ENCODE results near the gene TEX11. TPM values are rescaled to one million over a fixed set of nuclear protein-coding genes. Genes with fewer than 3 reads are reported as not detected.
"Not testable (repeated sequence)": the region's sequence is repeated elsewhere in the genome, so short reads cannot be mapped to it uniquely, and the experiment has no call there.

The TEX11 gene
- total RNA-seq, 4 donors from 2014 or later = not detected

- intact Hi-C loops (cut with DNase I) = no loop called here
- H3K27ac ChIP-seq (replicated peaks in 1 of 4) = no peak overlapping the region
These were observed 83.1 kb downstream of the TEX11 start for GRCh38 chrX:70825366-70825765.

DNA sequence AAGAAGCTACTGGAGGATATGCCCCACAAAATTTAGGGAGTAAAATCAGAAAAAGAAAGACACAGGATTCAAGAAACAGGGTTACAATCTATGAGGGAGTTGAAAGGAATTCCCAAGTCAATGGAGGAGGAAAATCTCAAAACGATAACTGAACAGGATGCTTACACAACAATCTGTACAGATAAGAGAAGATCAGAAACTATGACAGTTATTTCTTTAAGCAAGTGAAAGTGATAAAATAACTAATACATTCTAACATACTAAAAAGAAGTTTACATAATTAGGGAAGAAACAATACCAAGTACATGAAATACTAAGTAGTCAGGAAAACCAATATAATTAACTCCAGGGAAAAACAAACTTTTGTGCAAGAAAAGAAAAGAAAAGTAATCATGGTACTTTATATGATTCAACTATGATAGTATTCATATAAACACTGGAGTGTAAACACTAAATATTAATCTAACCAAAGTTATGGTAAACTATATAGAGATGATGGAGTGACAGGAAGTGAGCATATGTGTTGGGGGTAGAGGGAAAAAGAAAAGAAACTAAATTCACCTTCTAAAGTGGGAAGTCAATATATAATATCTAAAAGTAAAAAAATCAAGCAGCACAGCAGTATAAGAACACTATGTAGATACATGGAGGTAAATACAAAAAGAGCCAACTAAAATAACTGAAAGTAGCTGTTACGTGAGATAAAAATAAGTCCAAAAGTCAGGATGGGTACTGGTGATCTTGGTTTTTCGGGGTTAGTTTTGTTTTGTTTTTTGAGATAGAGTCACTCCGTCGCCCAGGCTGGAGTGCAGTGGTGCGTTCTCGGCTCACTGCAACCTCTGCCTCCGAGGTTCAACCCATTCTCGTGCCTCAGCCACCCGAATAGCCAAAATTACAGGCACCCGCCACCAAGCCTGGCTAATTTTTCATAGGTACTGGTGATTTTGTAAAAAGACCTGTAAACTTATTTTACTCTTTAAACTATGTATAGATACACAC is 99.3 kb downstream of the TEX11 start:
- Histone ChIP-seq H3K4me1 (no peaks in the 10 kb centered on the region), H3K27ac (replicated peaks in 1 of 4) (no peak overlapping the region), H3K9me3 (no peaks in the 10 kb centered on the region), H3K4me3 (no peak overlapping the region), H3K27me3 (no peaks in the 10 kb centered on the region), H3K36me3 (no peaks in the 10 kb centered on the region)
- WGBS = 82% methylated on average over 11 of the region's 11 CpGs
- DNase-seq (ENCODE audit: extremely low spot score) = no peak
- intact Hi-C loops (cut with DNase I) = no loop called here
- no peak for TF ChIP-seq CTCF (IDR thresholded peaks at IDR 0.05)
- TF ChIP-seq POLR2A (IDR thresholded peaks at IDR 0.05; ENCODE audit: low read depth) = no peak
- TF ChIP-seq POLR2AphosphoS5 (IDR thresholded peaks at IDR 0.05) = no peak
- TF ChIP-seq EP300 (IDR thresholded peaks at IDR 0.05) = no peak

More at GRCh38 chrX:70825366-70825765, 83.1 kb downstream of the TEX11 start:
- no peaks in the 10 kb centered on the region for H3K36me3 ChIP-seq
- peaks cover 0 to 4% (median under 1%) of the 10 kb centered on the region in 4 donors for H3K9me3 ChIP-seq
- DNase-seq (ENCODE audit: extremely low spot score) = no peak
- no peaks in the 10 kb centered on the region for H3K27me3 ChIP-seq
- H3K4me3 ChIP-seq = no peak overlapping the region
- WGBS = 77% methylated on average over 4 of the region's 4 CpGs
- H3K4me1 ChIP-seq = no peaks in the 10 kb centered on the region
- TF ChIP-seq EP300 (IDR thresholded peaks at IDR 0.05) (no peak), POLR2A (IDR thresholded peaks at IDR 0.05; ENCODE audit: low read depth) (no peak), CTCF (IDR thresholded peaks at IDR 0.05) (no peak), POLR2AphosphoS5 (IDR thresholded peaks at IDR 0.05) (no peak)

DNA sequence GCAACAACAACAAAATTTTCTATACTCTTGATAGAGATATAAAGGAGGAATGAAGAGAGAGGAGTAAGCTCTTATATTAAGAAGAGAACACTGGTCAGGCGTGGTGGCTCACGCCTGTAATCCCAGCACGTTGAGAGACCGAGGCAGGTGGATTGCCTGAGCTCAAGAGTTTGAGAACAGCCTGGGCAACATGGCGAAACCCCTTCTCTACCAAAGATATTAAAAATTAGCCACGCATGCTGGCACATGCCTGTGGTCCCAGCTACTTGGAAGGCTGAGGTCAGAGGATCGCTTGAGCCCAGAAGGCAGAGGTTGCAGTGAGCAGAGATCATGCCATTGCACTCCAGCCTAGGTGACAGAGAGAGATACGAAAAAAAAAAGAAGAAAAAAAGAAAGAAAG is 102.4 kb downstream of the TEX11 start:
- 81% methylated on average over 8 of the region's 8 CpGs for WGBS
- intact Hi-C loops (cut with DNase I) = no loop called here
- H3K4me3 ChIP-seq = no peak overlapping the region
- no peaks in the 10 kb centered on the region for H3K36me3 ChIP-seq
- H3K27ac ChIP-seq (replicated peaks in 1 of 4) = no peak overlapping the region
- no peaks in the 10 kb centered on the region for H3K4me1 ChIP-seq
- H3K27me3 ChIP-seq = no peaks in the 10 kb centered on the region
- DNase-seq (ENCODE audit: extremely low spot score) = no peak
- no peak for TF ChIP-seq CTCF (IDR thresholded peaks at IDR 0.05)
- TF ChIP-seq POLR2AphosphoS5 (IDR thresholded peaks at IDR 0.05) = no peak
- no peak for TF ChIP-seq EP300 (IDR thresholded peaks at IDR 0.05)
- TF ChIP-seq POLR2A (IDR thresholded peaks at IDR 0.05; ENCODE audit: low read depth) = no peak
- H3K9me3 ChIP-seq = no peaks in the 10 kb centered on the region

- H3K36me3 ChIP-seq; H3K4me1 ChIP-seq; DNase-seq (ENCODE audit: extremely low spot score); H3K27me3 ChIP-seq; H3K9me3 ChIP-seq; H3K4me3 ChIP-seq; H3K27ac ChIP-seq (replicated peaks in 1 of 4); intact Hi-C loops (cut with DNase I): not testable (repeated sequence)
- 54% methylated on average over 1 of the region's 1 CpG for WGBS
These were observed 111.8 kb downstream of the TEX11 start for GRCh38 chrX:70796742-70797141.

- Histone ChIP-seq H3K4me1 (no peaks in the 10 kb centered on the region), H3K27me3 (no peaks in the 10 kb centered on the region), H3K36me3 (no peaks in the 10 kb centered on the region), H3K4me3 (no peak overlapping the region), H3K9me3 (no peaks in the 10 kb centered on the region), H3K27ac (replicated peaks in 1 of 4) (no peak overlapping the region)
- no peak for DNase-seq (ENCODE audit: extremely low spot score)
- 42% methylated on average over 2 of the region's 2 CpGs for WGBS
- intact Hi-C loops (cut with DNase I) = no loop called here
- TF ChIP-seq CTCF (IDR thresholded peaks at IDR 0.05) (no peak), EP300 (IDR thresholded peaks at IDR 0.05) (no peak), POLR2AphosphoS5 (IDR thresholded peaks at IDR 0.05) (no peak), POLR2A (IDR thresholded peaks at IDR 0.05; ENCODE audit: low read depth) (no peak)
These were observed 134.3 kb downstream of the TEX11 start for GRCh38 chrX:70774223-70774622.

Data from esophagus muscularis mucosa (tissue), 4 donors.